ENCODE measurements around the gene NAMPT.
"Not testable (repeated sequence)": the region's sequence is repeated elsewhere in the genome, so short reads cannot be mapped to it uniquely, and the experiment has no call there.

Gene NAMPT

GRCh38 chr7:106218546-106218945 is 66.2 kb downstream of the NAMPT start:
- FAIRE-seq = no peak
- TF ChIP-seq POLR2A (IDR thresholded peaks at IDR 0.05; ENCODE audit: low read depth, low read length) = no peak
- no peak for DNase-seq (ENCODE audit: insufficient read length, low spot score)

- TF ChIP-seq POLR2A (IDR thresholded peaks at IDR 0.05; ENCODE audit: low read depth, low read length) = no peak
- DNase-seq (ENCODE audit: insufficient read length, low spot score) (peak; percentile 38), FAIRE-seq (no peak)
Observed at GRCh38 chr7:106216923-106217542, 67.8 kb downstream of the NAMPT start.

DNA sequence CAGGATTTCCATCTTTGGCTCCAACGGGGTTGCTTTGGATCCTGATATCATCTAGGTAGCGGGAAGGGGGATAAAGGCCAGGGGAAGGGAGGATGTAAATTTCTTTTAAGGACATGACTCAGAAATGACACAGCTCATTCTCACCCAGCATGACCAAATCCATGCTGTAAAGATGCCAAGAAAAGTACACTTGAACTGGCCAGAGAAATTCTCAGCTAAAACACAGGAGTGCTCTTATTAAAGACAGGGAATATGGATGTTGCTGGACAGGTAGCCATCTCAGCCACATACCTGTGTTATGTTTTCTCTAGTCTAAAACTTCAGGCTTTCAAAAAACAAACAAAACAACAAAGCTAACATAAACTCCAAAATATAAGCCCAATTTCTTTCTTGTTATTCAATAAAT is 68.3 kb downstream of the NAMPT start:
- TF ChIP-seq POLR2A (IDR thresholded peaks at IDR 0.05; ENCODE audit: low read depth, low read length) = no peak
- DNase-seq (ENCODE audit: insufficient read length, low spot score) = peak; percentile 52
- peak; percentile 48 for FAIRE-seq

- no peak for TF ChIP-seq POLR2A (IDR thresholded peaks at IDR 0.05; ENCODE audit: low read depth, low read length)
- FAIRE-seq = no peak
- no peak for DNase-seq (ENCODE audit: insufficient read length, low spot score)
Observed at GRCh38 chr7:106215868-106216516, 68.8 kb downstream of the NAMPT start.

DNA sequence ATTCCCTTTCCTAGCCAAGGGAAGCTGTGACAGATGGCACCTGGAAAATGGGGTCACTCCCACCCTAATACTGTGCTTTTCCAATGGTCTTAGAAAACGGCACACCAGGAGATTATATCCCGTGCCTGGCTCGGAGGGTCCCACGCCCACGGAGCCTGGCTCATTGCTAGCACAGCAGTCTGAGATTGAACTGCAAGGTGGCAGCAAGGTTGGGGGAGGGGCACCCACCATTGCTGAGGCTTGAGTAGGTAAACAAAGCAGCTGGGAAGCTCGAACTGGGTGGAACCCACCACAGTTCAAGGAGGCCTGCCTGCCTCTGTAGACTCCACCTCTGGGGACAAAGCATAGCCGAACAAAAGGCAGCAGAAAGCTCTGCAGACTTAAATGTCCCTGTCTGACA is 75.8 kb downstream of the NAMPT start:
- FAIRE-seq; DNase-seq (ENCODE audit: insufficient read length, low spot score): not testable (repeated sequence)

- FAIRE-seq (no peak), DNase-seq (ENCODE audit: insufficient read length, low spot score) (no peak)
Observed at GRCh38 chr7:106206826-106207541, 77.8 kb downstream of the NAMPT start.

DNA sequence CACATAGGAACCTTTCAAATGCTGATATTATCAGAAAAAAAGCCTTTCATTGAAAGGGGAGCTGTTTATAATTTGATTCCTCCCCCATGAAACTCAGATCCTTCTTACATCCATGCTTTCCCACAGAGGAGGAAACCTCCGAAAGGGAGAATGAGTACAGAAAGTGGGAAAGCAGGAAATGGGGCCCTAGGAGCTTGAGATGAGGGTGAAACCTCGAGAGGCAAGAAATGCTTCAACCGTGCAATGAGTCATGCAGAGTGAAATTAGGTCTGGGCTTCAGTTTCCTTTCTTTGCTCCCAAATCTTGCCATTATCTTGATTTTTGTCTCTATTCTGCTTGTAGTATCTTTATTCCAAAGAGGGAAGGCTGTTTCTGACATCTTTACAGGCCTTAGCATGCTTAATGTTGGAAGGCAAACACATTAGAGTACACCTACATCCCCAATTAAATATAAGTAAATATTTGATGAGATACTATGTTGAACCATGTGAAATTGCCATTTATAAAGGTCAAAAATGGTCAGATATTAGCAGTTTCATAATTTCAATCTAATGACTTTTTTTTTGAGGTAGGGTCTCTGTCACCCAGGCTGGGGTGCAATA is 79.1 kb downstream of the NAMPT start:
- DNase-seq (ENCODE audit: insufficient read length, low spot score) = peak; percentile 9
- TF ChIP-seq POLR2A (IDR thresholded peaks at IDR 0.05; ENCODE audit: low read depth, low read length) = no peak
- FAIRE-seq = no peak

More at GRCh38 chr7:106206826-106207541, 77.8 kb downstream of the NAMPT start:
- no peak for TF ChIP-seq POLR2A (IDR thresholded peaks at IDR 0.05; ENCODE audit: low read depth, low read length)

DNA sequence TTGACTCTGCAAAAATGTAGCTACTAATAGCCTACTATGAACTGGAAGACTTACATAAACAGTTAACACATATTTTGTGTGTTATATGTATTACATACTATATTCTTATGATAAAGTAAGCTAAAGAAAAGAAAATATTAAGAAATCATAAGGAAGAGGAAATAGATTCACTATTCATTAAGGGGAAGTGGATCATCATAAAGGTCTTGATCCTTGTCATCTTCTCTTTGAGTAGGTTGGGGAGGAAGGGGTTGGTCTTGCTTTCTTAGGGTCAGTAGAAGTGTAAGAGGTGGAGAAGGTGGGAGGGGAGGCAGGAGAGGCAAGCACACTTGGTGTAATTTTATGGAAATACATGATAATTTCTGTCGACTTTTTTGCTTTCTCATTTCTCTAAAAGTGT is 81.3 kb downstream of the NAMPT start:
- no peak for FAIRE-seq
- TF ChIP-seq POLR2A (IDR thresholded peaks at IDR 0.05; ENCODE audit: low read depth, low read length) = no peak
- no peak for DNase-seq (ENCODE audit: insufficient read length, low spot score)

- FAIRE-seq = no peak
- no peak for TF ChIP-seq POLR2A (IDR thresholded peaks at IDR 0.05; ENCODE audit: low read depth, low read length)
- no peak for DNase-seq (ENCODE audit: insufficient read length, low spot score)
Observed at GRCh38 chr7:106201164-106201563, 83.6 kb downstream of the NAMPT start.

DNA sequence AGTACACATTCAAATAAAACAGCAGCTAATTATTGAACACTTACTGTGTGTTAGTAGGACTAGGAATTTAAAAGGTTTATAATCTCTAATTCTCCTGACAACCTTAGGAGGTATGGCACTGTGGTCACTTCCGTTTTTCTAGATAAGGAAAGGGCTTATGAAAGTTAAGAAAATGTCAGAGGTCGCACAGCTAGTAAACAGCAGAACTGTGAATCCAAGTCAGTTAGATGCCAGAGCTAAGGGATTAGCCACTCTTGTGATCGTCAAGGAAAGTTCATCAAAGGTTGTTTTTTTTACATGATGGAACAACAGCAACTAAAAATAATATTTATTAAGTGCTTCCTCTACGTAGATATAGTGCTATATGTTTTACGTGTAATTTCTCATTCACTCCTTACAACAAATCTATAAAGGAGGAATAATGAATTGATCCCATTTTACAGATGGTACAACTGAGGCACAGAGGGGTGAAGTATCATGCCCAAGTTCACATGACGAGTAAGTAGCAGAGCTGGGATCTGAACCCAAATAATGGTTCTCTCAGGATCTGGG is 84.9 kb downstream of the NAMPT start:
- FAIRE-seq (no peak), DNase-seq (ENCODE audit: insufficient read length, low spot score) (no peak)
- no peak for TF ChIP-seq POLR2A (IDR thresholded peaks at IDR 0.05; ENCODE audit: low read depth, low read length)

DNA sequence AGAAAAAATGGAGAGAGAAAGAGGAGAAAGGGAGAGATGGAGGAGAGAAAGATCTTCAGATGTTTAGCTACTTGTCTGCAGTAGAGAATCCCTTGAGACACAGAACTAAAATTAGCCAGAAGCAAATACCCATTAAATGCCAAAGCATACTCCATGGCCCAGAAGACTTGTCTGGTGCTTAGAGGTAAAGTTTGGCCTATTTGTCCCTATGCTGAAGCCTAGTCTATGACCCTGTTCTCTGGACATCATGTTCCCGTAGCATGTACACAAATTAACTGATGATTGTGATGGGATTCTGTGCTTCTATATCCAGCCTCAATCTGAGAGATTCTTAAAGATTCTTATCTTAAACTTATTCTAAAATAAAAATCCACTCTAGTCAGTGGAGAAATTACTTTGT is 85.8 kb downstream of the NAMPT start:
- TF ChIP-seq POLR2A (IDR thresholded peaks at IDR 0.05; ENCODE audit: low read depth, low read length) = no peak
- no peak for DNase-seq (ENCODE audit: insufficient read length, low spot score)
- no peak for FAIRE-seq

Measured in H54 (cell line).